ENCODE measurements around the gene TPD52L2. TPM values are rescaled to one million over a fixed set of nuclear protein-coding genes. Genes with fewer than 3 reads are reported as not detected.
A peak's percentile ranks its signal among the peaks of the same experiment; 100 is the strongest.

Gene TPD52L2
- total and polyA plus RNA-seq, 2 donors = 37.9 to 73.2 TPM

- peaks cover under 1 to 4% of the 10 kb centered on the region in 2 donors for H3K4me1 ChIP-seq (ENCODE audit: control insufficient read depth in 2 of 2, insufficient read depth in 2 of 2, low read length in 2 of 2)
- WGBS = 94% methylated on average over 25 of the region's 25 CpGs
- H3K4me3 ChIP-seq (ENCODE audit: low read length in 2 of 2) = no peak overlapping the region
- no peak for DNase-seq (ENCODE audit: low read depth in 6 of 9, low spot score in 9 of 9)
- peaks cover 0 to 5% of the 10 kb centered on the region in 2 donors for H3K27me3 ChIP-seq (ENCODE audit: control insufficient read depth in 2 of 2, insufficient read depth in 1 of 2, low read length in 1 of 2)
- no peak overlapping the region for H3K27ac ChIP-seq (ENCODE audit: low read depth in 1 of 2, low read length in 1 of 2)
- no peaks in the 10 kb centered on the region for H3K9me3 ChIP-seq (ENCODE audit: control insufficient read depth in 2 of 2, insufficient read depth in 1 of 2, low read length in 1 of 2)
- H3K36me3 ChIP-seq (ENCODE audit: control insufficient read depth in 2 of 2, insufficient read depth in 2 of 2, low read length in 1 of 2) = peaks cover 51% of the 10 kb centered on the region in 2 donors
These were observed 24.5 kb downstream of the TPD52L2 start for GRCh38 chr20:63889241-63890200.

- no peak overlapping the region for H3K27ac ChIP-seq (ENCODE audit: low read depth in 1 of 2, low read length in 1 of 2)
These were observed 25.1 kb downstream of the TPD52L2 start for GRCh38 chr20:63890201-63890576.

GRCh38 chr20:63890616-63891015 lies 25.5 kb downstream of the TPD52L2 start:
- Histone ChIP-seq H3K9me3 (ENCODE audit: control insufficient read depth in 2 of 2, insufficient read depth in 1 of 2, low read length in 1 of 2) (no peaks in the 10 kb centered on the region), H3K36me3 (ENCODE audit: control insufficient read depth in 2 of 2, insufficient read depth in 2 of 2, low read length in 1 of 2) (peaks cover 41 to 49% of the 10 kb centered on the region in 2 donors), H3K4me1 (ENCODE audit: control insufficient read depth in 2 of 2, insufficient read depth in 2 of 2, low read length in 2 of 2) (peaks cover 3 to 5% of the 10 kb centered on the region in 2 donors), H3K27me3 (ENCODE audit: control insufficient read depth in 2 of 2, insufficient read depth in 1 of 2, low read length in 1 of 2) (peaks cover 0 to 7% of the 10 kb centered on the region in 2 donors), H3K27ac (ENCODE audit: low read depth in 1 of 2, low read length in 1 of 2) (no peak overlapping the region), H3K4me3 (ENCODE audit: low read length in 2 of 2) (no peak overlapping the region)
- WGBS = 93% methylated on average over 7 of the region's 7 CpGs
- DNase-seq (ENCODE audit: low read depth in 6 of 9, low spot score in 9 of 9) = no peak

More at GRCh38 chr20:63890201-63890576, 25.1 kb downstream of the TPD52L2 start:
- Histone ChIP-seq H3K4me1 (ENCODE audit: control insufficient read depth in 2 of 2, insufficient read depth in 2 of 2, low read length in 2 of 2) (peaks cover 3 to 5% of the 10 kb centered on the region in 2 donors), H3K27me3 (ENCODE audit: control insufficient read depth in 2 of 2, insufficient read depth in 1 of 2, low read length in 1 of 2) (peaks cover 0 to 7% of the 10 kb centered on the region in 2 donors), H3K36me3 (ENCODE audit: control insufficient read depth in 2 of 2, insufficient read depth in 2 of 2, low read length in 1 of 2) (peaks cover 45 to 49% of the 10 kb centered on the region in 2 donors), H3K4me3 (ENCODE audit: low read length in 2 of 2) (no peak overlapping the region), H3K9me3 (ENCODE audit: control insufficient read depth in 2 of 2, insufficient read depth in 1 of 2, low read length in 1 of 2) (no peaks in the 10 kb centered on the region)
- no peak for DNase-seq (ENCODE audit: low read depth in 6 of 9, low spot score in 9 of 9)
- WGBS = 96% methylated on average over 7 of the region's 7 CpGs

- Histone ChIP-seq H3K9me3 (ENCODE audit: control insufficient read depth in 2 of 2, insufficient read depth in 1 of 2, low read length in 1 of 2) (no peaks in the 10 kb centered on the region), H3K4me1 (ENCODE audit: control insufficient read depth in 2 of 2, insufficient read depth in 2 of 2, low read length in 2 of 2) (peaks cover 6 to 9% of the 10 kb centered on the region in 2 donors), H3K27me3 (ENCODE audit: control insufficient read depth in 2 of 2, insufficient read depth in 1 of 2, low read length in 1 of 2) (peaks cover 0 to 7% of the 10 kb centered on the region in 2 donors), H3K4me3 (ENCODE audit: low read length in 2 of 2) (no peak overlapping the region), H3K36me3 (ENCODE audit: control insufficient read depth in 2 of 2, insufficient read depth in 2 of 2, low read length in 1 of 2) (peaks cover 37 to 49% of the 10 kb centered on the region in 2 donors), H3K27ac (ENCODE audit: low read depth in 1 of 2, low read length in 1 of 2) (no peak overlapping the region)
- 96% methylated on average over 29 of the region's 29 CpGs for WGBS
- DNase-seq (ENCODE audit: low read depth in 6 of 9, low spot score in 9 of 9) = no peak
These were observed 26.3 kb downstream of the TPD52L2 start for GRCh38 chr20:63891061-63892002.

GRCh38 chr20:63892402-63892801 lies 27.3 kb downstream of the TPD52L2 start:
- Histone ChIP-seq H3K4me3 (ENCODE audit: low read length in 2 of 2) (no peak overlapping the region), H3K27ac (ENCODE audit: low read depth in 1 of 2, low read length in 1 of 2) (no peak overlapping the region), H3K9me3 (ENCODE audit: control insufficient read depth in 2 of 2, insufficient read depth in 1 of 2, low read length in 1 of 2) (no peaks in the 10 kb centered on the region), H3K4me1 (ENCODE audit: control insufficient read depth in 2 of 2, insufficient read depth in 2 of 2, low read length in 2 of 2) (peaks cover 16% of the 10 kb centered on the region in 2 donors), H3K36me3 (ENCODE audit: control insufficient read depth in 2 of 2, insufficient read depth in 2 of 2, low read length in 1 of 2) (peaks cover 28 to 43% of the 10 kb centered on the region in 2 donors), H3K27me3 (ENCODE audit: control insufficient read depth in 2 of 2, insufficient read depth in 1 of 2, low read length in 1 of 2) (peaks cover 0 to 7% of the 10 kb centered on the region in 2 donors)
- no peak for DNase-seq (ENCODE audit: low read depth in 6 of 9, low spot score in 9 of 9)
- WGBS = 96% methylated on average over 7 of the region's 7 CpGs

- no peak for DNase-seq (ENCODE audit: low read depth in 6 of 9, low spot score in 9 of 9)
- 52% methylated on average over 6 of the region's 6 CpGs for WGBS
- Histone ChIP-seq H3K36me3 (ENCODE audit: control insufficient read depth in 2 of 2, insufficient read depth in 2 of 2, low read length in 1 of 2) (peaks cover 28 to 36% of the 10 kb centered on the region in 2 donors), H3K27ac (ENCODE audit: low read depth in 1 of 2, low read length in 1 of 2) (no peak overlapping the region), H3K4me3 (ENCODE audit: low read length in 2 of 2) (no peak overlapping the region), H3K4me1 (ENCODE audit: control insufficient read depth in 2 of 2, insufficient read depth in 2 of 2, low read length in 2 of 2) (peaks cover 20 to 22% of the 10 kb centered on the region in 2 donors), H3K9me3 (ENCODE audit: control insufficient read depth in 2 of 2, insufficient read depth in 1 of 2, low read length in 1 of 2) (no peaks in the 10 kb centered on the region), H3K27me3 (ENCODE audit: control insufficient read depth in 2 of 2, insufficient read depth in 1 of 2, low read length in 1 of 2) (peaks cover 0 to 7% of the 10 kb centered on the region in 2 donors)
These were observed 28.9 kb downstream of the TPD52L2 start for GRCh38 chr20:63893999-63894357.

- Histone ChIP-seq H3K4me1 (ENCODE audit: control insufficient read depth in 2 of 2, insufficient read depth in 2 of 2, low read length in 2 of 2) (peaks cover 20 to 22% of the 10 kb centered on the region in 2 donors), H3K27ac (ENCODE audit: low read depth in 1 of 2, low read length in 1 of 2) (peak within 1 kb of the TSS; percentile 75 to 83), H3K4me3 (ENCODE audit: low read length in 2 of 2) (peak within 1 kb of the TSS; percentile 62 to 93), H3K27me3 (ENCODE audit: control insufficient read depth in 2 of 2, insufficient read depth in 1 of 2, low read length in 1 of 2) (peaks cover 0 to 7% of the 10 kb centered on the region in 2 donors), H3K9me3 (ENCODE audit: control insufficient read depth in 2 of 2, insufficient read depth in 1 of 2, low read length in 1 of 2) (no peaks in the 10 kb centered on the region), H3K36me3 (ENCODE audit: control insufficient read depth in 2 of 2, insufficient read depth in 2 of 2, low read length in 1 of 2) (peaks cover 22 to 31% of the 10 kb centered on the region in 2 donors)
- DNase-seq (ENCODE audit: low read depth in 6 of 9, low spot score in 9 of 9) = peak; percentile 80 to 98 (median 93)
- 3% methylated on average over 82 of the region's 82 CpGs for WGBS
These were observed 29.5 kb downstream of the TPD52L2 start, which contains the start of gene DNAJC5 for GRCh38 chr20:63894358-63895201. DNAJC5 (plus strand) TSS chr20:63895126; CDS start chr20:63928346, 33,220 bp downstream.

Measured in thymus (tissue), 11 donors.